GM21367 (cell line): ENCODE data around the gene NLRP8.
"Not testable (repeated sequence)": the region's sequence is repeated elsewhere in the genome, so short reads cannot be mapped to it uniquely, and the experiment has no call there.

Experiments used
- ATAC-seq: cut with Tn5 transposase; IDR thresholded peaks from one replicate; pipeline ENCODE4 v1.9.1; 2021; ENCODE audit not compliant: unreplicated experiment

NLRP8 gene

GRCh38 chr19:55962186-55962585 is 14.6 kb downstream of the NLRP8 start:
- ATAC-seq: no peak

- ATAC-seq: no peak
Observed at GRCh38 chr19:55973982-55974381, 26.4 kb downstream of the NLRP8 start.

- ATAC-seq: no peak
Observed at GRCh38 chr19:55980415-55980814, 32.8 kb downstream of the NLRP8 start.

GRCh38 chr19:55985254-55985653 is 37.6 kb downstream of the NLRP8 start:
- no peak for ATAC-seq

GRCh38 chr19:55986487-55986886 is 38.9 kb downstream of the NLRP8 start, which contains the start of gene NLRP5:
NLRP5 (plus strand) TSS chr19:55986775.
- ATAC-seq: no peak

GRCh38 chr19:55990831-55991230 is 43.2 kb downstream of the NLRP8 start:
- no peak for ATAC-seq

GRCh38 chr19:55993492-55993891 is 45.9 kb downstream of the NLRP8 start:
- ATAC-seq: no peak

- ATAC-seq: no peak
Observed at GRCh38 chr19:56014765-56015164, 67.1 kb downstream of the NLRP8 start.

- ATAC-seq: no peak
Observed at GRCh38 chr19:56015756-56016155, 68.1 kb downstream of the NLRP8 start.

GRCh38 chr19:56019325-56019724 is 71.7 kb downstream of the NLRP8 start:
- not testable (repeated sequence) for ATAC-seq

GRCh38 chr19:56020355-56020975 is 72.8 kb downstream of the NLRP8 start:
- not testable (repeated sequence) for ATAC-seq

- ATAC-seq: no peak
Observed at GRCh38 chr19:56026769-56027168, 79.1 kb downstream of the NLRP8 start.
